Measurements from ENCODE around the gene KRT14. TPM values are rescaled to one million over a fixed set of nuclear protein-coding genes. Genes with fewer than 3 reads are reported as not detected.
"Not testable (repeated sequence)": the region's sequence is repeated elsewhere in the genome, so short reads cannot be mapped to it uniquely, and the experiment has no call there.

KRT14 gene
- total RNA-seq, 1 experiment from 2014 or later: not detected

DNA sequence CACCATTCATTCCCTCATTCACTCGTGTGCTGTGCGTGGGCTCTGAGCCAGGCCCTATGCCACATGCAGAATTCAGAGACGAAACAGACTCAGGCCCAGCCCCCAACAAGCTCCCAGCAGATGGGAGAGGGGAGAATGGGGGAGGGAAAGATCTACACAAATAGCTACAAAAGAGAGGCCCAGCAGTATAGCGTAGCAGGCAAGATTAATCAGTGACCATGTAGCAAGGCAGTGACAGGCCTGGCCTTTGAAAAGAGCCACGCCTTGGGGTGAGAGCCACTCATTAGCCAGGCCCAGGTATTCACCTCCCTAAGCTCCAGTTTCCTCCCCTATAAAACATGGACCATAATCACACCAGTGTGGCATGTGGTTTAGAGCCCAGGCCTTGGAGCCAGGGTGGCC is 42.2 kb downstream of the KRT14 start:
- no peaks in the 10 kb centered on the region for H4K20me1 ChIP-seq (ENCODE audit: control insufficient read depth, insufficient read depth, insufficient read length)
- H4K91ac ChIP-seq (ENCODE audit: insufficient read length, low read depth, low read length): no peak overlapping the region
- no peak overlapping the region for H3K9ac ChIP-seq (ENCODE audit: extremely low read depth, insufficient read length, low read length)
- H2BK15ac ChIP-seq (ENCODE audit: low read depth, low read length): no peak overlapping the region
- WGBS (ENCODE audit: extremely low coverage, insufficient read length, low lambda C conversion rate): no CpG with 5 or more reads among the region's 5 CpGs
- Mint-ChIP-seq H3K27me3 (ENCODE audit: low read depth) (peaks cover 17% of the 10 kb centered on the region), H3K4me3 (peak overlapping the region in 1 of 2 experiments; percentile 41; a peak in 1 of 5 replicates), H3K4me1 (peaks cover 45 to 56% of the 10 kb centered on the region in 2 experiments), H3K27ac (peak overlapping the region; percentile 17 to 91 (median 68); a peak in 3 of 7 replicates), H3K36me3 (ENCODE audit: insufficient read depth in 1 of 3, low read depth in 3 of 3) (peaks cover 0 to 13% (median 1%) of the 10 kb centered on the region in 3 experiments; a peak in 4 of 7 replicates), H3K9me3 (peaks cover 3 to 13% of the 10 kb centered on the region in 2 experiments; a peak in 4 of 5 replicates)
- no peaks in the 10 kb centered on the region for H3K27me3 ChIP-seq (ENCODE audit: insufficient read depth, low read length)
- no peak overlapping the region for H4K5ac ChIP-seq (ENCODE audit: insufficient read length, low read depth, low read length)
- no peak overlapping the region for H2AFZ ChIP-seq (ENCODE audit: low read length)
- no peak overlapping the region for H2BK12ac ChIP-seq (ENCODE audit: insufficient read length, low read depth, low read length)
- no peaks in the 10 kb centered on the region for H3K79me2 ChIP-seq (ENCODE audit: insufficient read depth, low read length)
- TF ChIP-seq, protein P1, sequence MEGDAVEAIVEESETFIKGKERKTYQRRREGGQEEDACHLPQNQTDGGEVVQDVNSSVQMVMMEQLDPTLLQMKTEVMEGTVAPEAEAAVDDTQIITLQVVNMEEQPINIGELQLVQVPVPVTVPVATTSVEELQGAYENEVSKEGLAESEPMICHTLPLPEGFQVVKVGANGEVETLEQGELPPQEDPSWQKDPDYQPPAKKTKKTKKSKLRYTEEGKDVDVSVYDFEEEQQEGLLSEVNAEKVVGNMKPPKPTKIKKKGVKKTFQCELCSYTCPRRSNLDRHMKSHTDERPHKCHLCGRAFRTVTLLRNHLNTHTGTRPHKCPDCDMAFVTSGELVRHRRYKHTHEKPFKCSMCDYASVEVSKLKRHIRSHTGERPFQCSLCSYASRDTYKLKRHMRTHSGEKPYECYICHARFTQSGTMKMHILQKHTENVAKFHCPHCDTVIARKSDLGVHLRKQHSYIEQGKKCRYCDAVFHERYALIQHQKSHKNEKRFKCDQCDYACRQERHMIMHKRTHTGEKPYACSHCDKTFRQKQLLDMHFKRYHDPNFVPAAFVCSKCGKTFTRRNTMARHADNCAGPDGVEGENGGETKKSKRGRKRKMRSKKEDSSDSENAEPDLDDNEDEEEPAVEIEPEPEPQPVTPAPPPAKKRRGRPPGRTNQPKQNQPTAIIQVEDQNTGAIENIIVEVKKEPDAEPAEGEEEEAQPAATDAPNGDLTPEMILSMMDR (conservative IDR thresholded peaks at IDR 0.05): no peak
- H3K23ac ChIP-seq (ENCODE audit: insufficient read length, low read depth, low read length): no peak overlapping the region
- H3K79me1 ChIP-seq (ENCODE audit: insufficient read depth, low read depth, low read length, poor library complexity, severe bottlenecking): no peaks in the 10 kb centered on the region
- no peak overlapping the region for H2BK120ac ChIP-seq (ENCODE audit: low read depth, low read length, poor library complexity, severe bottlenecking)
- H2BK5ac ChIP-seq (ENCODE audit: insufficient read length, low read length): no peak overlapping the region
- no peak overlapping the region for H2BK20ac ChIP-seq (ENCODE audit: low read depth, low read length, poor library complexity, severe bottlenecking)
- no peaks in the 10 kb centered on the region for H3K23me2 ChIP-seq (ENCODE audit: insufficient read length, low read depth, low read length, poor library complexity, severe bottlenecking)
- no peak overlapping the region for H3K27ac ChIP-seq (ENCODE audit: insufficient read length, low read depth, low read length)
- no peak overlapping the region for H2AK5ac ChIP-seq (ENCODE audit: insufficient read length, low read length)
- H3K9me3 ChIP-seq (ENCODE audit: control insufficient read depth, low read depth, low read length): no peaks in the 10 kb centered on the region
- H3K14ac ChIP-seq (ENCODE audit: insufficient read depth, low read length): no peak overlapping the region
- H3K4me2 ChIP-seq (ENCODE audit: insufficient read depth, insufficient read length, low read length): no peak overlapping the region
- no peak overlapping the region for H3T11ph ChIP-seq (ENCODE audit: low read length)
- H3K56ac ChIP-seq (ENCODE audit: insufficient read length, low read depth, low read length): no peak overlapping the region
- no peak overlapping the region for H3K4ac ChIP-seq (ENCODE audit: low read depth, low read length)
- no peak overlapping the region for H4K8ac ChIP-seq (replicated peaks; ENCODE audit: insufficient read length, low read depth, low read length)
- no peak overlapping the region for H3K18ac ChIP-seq (ENCODE audit: insufficient read length, low read depth, low read length)
- H3K4me1 ChIP-seq (ENCODE audit: insufficient read depth, low read length): no peaks in the 10 kb centered on the region
- no peak for DNase-seq

DNA sequence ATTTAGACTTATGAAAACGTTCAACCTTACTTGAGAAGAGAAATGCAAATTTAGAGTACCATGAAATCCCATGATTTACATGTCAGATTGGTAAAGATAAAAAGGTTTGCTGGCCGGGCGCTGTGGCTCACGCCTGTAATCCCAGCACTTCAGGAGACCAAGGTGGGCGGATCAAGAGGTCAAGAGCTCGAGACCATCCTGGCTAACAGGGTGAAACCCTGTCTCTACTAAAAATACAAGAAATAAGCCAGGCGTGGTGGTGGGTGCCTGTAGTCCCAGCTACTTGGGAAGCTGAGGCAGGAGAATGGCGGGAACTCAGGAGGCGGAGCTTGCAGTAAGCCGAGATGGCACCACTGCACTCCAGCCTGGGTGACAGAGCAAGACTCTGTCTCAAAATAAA is 43.9 kb downstream of the KRT14 start:
- DNase-seq; H3K79me1 ChIP-seq (ENCODE audit: insufficient read depth, low read depth, low read length, poor library complexity, severe bottlenecking); H2BK15ac ChIP-seq (ENCODE audit: low read depth, low read length); H4K20me1 ChIP-seq (ENCODE audit: control insufficient read depth, insufficient read depth, insufficient read length); H4K8ac ChIP-seq (replicated peaks; ENCODE audit: insufficient read length, low read depth, low read length); H3K4me2 ChIP-seq (ENCODE audit: insufficient read depth, insufficient read length, low read length); H3K9ac ChIP-seq (ENCODE audit: extremely low read depth, insufficient read length, low read length); H3K79me2 ChIP-seq (ENCODE audit: insufficient read depth, low read length); H3K23ac ChIP-seq (ENCODE audit: insufficient read length, low read depth, low read length); H3K27ac ChIP-seq (ENCODE audit: insufficient read length, low read depth, low read length); H3K27ac Mint-ChIP-seq; H3K4ac ChIP-seq (ENCODE audit: low read depth, low read length); H2BK20ac ChIP-seq (ENCODE audit: low read depth, low read length, poor library complexity, severe bottlenecking); H2AK5ac ChIP-seq (ENCODE audit: insufficient read length, low read length); H2BK120ac ChIP-seq (ENCODE audit: low read depth, low read length, poor library complexity, severe bottlenecking); H2AFZ ChIP-seq (ENCODE audit: low read length); H3K27me3 ChIP-seq (ENCODE audit: insufficient read depth, low read length); H3K23me2 ChIP-seq (ENCODE audit: insufficient read length, low read depth, low read length, poor library complexity, severe bottlenecking); H2BK5ac ChIP-seq (ENCODE audit: insufficient read length, low read length); H3K4me1 ChIP-seq (ENCODE audit: insufficient read depth, low read length); H2BK12ac ChIP-seq (ENCODE audit: insufficient read length, low read depth, low read length); H4K5ac ChIP-seq (ENCODE audit: insufficient read length, low read depth, low read length); H3K18ac ChIP-seq (ENCODE audit: insufficient read length, low read depth, low read length); H3K9me3 ChIP-seq (ENCODE audit: control insufficient read depth, low read depth, low read length); H3T11ph ChIP-seq (ENCODE audit: low read length); H4K91ac ChIP-seq (ENCODE audit: insufficient read length, low read depth, low read length); H3K14ac ChIP-seq (ENCODE audit: insufficient read depth, low read length); H3K4me3 Mint-ChIP-seq; H3K56ac ChIP-seq (ENCODE audit: insufficient read length, low read depth, low read length): not testable (repeated sequence)
- Mint-ChIP-seq H3K9me3 (peaks cover 3 to 13% of the 10 kb centered on the region in 2 experiments; a peak in 4 of 5 replicates), H3K27me3 (ENCODE audit: low read depth) (peaks cover 12% of the 10 kb centered on the region), H3K36me3 (ENCODE audit: insufficient read depth in 1 of 3, low read depth in 3 of 3) (peaks cover 0 to 13% (median 1%) of the 10 kb centered on the region in 3 experiments; a peak in 4 of 7 replicates), H3K4me1 (peaks cover 45 to 59% of the 10 kb centered on the region in 2 experiments)
- WGBS (ENCODE audit: extremely low coverage, insufficient read length, low lambda C conversion rate): no CpG with 5 or more reads among the region's 10 CpGs

Measured in H9 (cell line).